Measurements from ENCODE around the gene SPCS2.

- TF ChIP-seq MAX (IDR thresholded peaks at IDR 0.05; ENCODE audit: low read depth): no peak
- TF ChIP-seq, protein P1, sequence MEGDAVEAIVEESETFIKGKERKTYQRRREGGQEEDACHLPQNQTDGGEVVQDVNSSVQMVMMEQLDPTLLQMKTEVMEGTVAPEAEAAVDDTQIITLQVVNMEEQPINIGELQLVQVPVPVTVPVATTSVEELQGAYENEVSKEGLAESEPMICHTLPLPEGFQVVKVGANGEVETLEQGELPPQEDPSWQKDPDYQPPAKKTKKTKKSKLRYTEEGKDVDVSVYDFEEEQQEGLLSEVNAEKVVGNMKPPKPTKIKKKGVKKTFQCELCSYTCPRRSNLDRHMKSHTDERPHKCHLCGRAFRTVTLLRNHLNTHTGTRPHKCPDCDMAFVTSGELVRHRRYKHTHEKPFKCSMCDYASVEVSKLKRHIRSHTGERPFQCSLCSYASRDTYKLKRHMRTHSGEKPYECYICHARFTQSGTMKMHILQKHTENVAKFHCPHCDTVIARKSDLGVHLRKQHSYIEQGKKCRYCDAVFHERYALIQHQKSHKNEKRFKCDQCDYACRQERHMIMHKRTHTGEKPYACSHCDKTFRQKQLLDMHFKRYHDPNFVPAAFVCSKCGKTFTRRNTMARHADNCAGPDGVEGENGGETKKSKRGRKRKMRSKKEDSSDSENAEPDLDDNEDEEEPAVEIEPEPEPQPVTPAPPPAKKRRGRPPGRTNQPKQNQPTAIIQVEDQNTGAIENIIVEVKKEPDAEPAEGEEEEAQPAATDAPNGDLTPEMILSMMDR (IDR thresholded peaks at IDR 0.05): no peak
- TF ChIP-seq JUND (IDR thresholded peaks at IDR 0.05): no peak
- no peak for TF ChIP-seq POLR2AphosphoS5 (IDR thresholded peaks at IDR 0.05; ENCODE audit: low read depth, low read length)
- no peak for TF ChIP-seq EZH2phosphoT487 (IDR thresholded peaks at IDR 0.05; ENCODE audit: borderline replicate concordance, low read depth)
- no peak for TF ChIP-seq EP300 (IDR thresholded peaks at IDR 0.05; ENCODE audit: borderline replicate concordance in 1 of 2, low read depth in 1 of 2, low read length in 1 of 2)
- TF ChIP-seq TEAD4 (IDR thresholded peaks at IDR 0.05; ENCODE audit: borderline replicate concordance, insufficient read depth): no peak
- TF ChIP-seq FOXJ3 (CRISPR knock-in tag; IDR thresholded peaks at IDR 0.05): no peak
- TF ChIP-seq, protein P2, sequence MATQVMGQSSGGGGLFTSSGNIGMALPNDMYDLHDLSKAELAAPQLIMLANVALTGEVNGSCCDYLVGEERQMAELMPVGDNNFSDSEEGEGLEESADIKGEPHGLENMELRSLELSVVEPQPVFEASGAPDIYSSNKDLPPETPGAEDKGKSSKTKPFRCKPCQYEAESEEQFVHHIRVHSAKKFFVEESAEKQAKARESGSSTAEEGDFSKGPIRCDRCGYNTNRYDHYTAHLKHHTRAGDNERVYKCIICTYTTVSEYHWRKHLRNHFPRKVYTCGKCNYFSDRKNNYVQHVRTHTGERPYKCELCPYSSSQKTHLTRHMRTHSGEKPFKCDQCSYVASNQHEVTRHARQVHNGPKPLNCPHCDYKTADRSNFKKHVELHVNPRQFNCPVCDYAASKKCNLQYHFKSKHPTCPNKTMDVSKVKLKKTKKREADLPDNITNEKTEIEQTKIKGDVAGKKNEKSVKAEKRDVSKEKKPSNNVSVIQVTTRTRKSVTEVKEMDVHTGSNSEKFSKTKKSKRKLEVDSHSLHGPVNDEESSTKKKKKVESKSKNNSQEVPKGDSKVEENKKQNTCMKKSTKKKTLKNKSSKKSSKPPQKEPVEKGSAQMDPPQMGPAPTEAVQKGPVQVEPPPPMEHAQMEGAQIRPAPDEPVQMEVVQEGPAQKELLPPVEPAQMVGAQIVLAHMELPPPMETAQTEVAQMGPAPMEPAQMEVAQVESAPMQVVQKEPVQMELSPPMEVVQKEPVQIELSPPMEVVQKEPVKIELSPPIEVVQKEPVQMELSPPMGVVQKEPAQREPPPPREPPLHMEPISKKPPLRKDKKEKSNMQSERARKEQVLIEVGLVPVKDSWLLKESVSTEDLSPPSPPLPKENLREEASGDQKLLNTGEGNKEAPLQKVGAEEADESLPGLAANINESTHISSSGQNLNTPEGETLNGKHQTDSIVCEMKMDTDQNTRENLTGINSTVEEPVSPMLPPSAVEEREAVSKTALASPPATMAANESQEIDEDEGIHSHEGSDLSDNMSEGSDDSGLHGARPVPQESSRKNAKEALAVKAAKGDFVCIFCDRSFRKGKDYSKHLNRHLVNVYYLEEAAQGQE (IDR thresholded peaks at IDR 0.05; ENCODE audit: low read depth, low read length): no peak
- TF ChIP-seq RAD21 (IDR thresholded peaks at IDR 0.05; ENCODE audit: low read length): no peak
Observed at GRCh38 chr11:75000975-75001354, 51.9 kb downstream of the SPCS2 start.
